OCI-LY1 (cell line): ENCODE data around the gene PTPRF.

Experiments used
- CTCF ChIP-seq: fragments of 200-600 bp; sonication (generic), shearing (Covaris generic); IDR thresholded peaks from 2 replicates; pipeline ENCODE4 v1.5.1; 2017; ENCODE audit warnings: mild to moderate bottlenecking, antibody characterized with exemption, low read length, moderate library complexity, mixed read lengths
- EZH2 ChIP-seq: fragments of 200-600 bp; sonication (generic), shearing (Covaris generic); IDR thresholded peaks from 2 replicates; pipeline ENCODE4 v1.8.0; 2017; ENCODE audit warnings: borderline replicate concordance, mixed run types, mild to moderate bottlenecking, antibody characterized with exemption, low read length, moderate library complexity, mixed read lengths

GRCh38 chr1:43549921-43550597 is 19.4 kb downstream of the PTPRF start:
- TF ChIP-seq CTCF, result no peak
- no peak for TF ChIP-seq EZH2
